NOMO-1 (cell line): ENCODE results near the gene KCNJ5.

Experiments
- DNase-seq, 2 experiments: peaks; one replicate each; lab custom pipeline; 2025; ENCODE audit not compliant: unreplicated experiment in 2 of 2; lab: John Stamatoyannopoulos, UW

The KCNJ5 gene

GRCh38 chr11:128893578-128894285, 2.6 kb downstream of the KCNJ5 start:
- no peak for DNase-seq

GRCh38 chr11:128894286-128894681, 3.1 kb downstream of the KCNJ5 start:
- no peak for DNase-seq

GRCh38 chr11:128894685-128895084, 3.5 kb downstream of the KCNJ5 start:
- DNase-seq = no peak

GRCh38 chr11:128895526-128895925, 4.4 kb downstream of the KCNJ5 start:
- no peak for DNase-seq

GRCh38 chr11:128896356-128896755, 5.2 kb downstream of the KCNJ5 start:
- DNase-seq = no peak

- no peak for DNase-seq
Observed at GRCh38 chr11:128897826-128898225, 6.7 kb downstream of the KCNJ5 start.

GRCh38 chr11:128898580-128899344, 7.6 kb downstream of the KCNJ5 start:
- no peak for DNase-seq

GRCh38 chr11:128900468-128900867, 9.3 kb downstream of the KCNJ5 start:
- no peak for DNase-seq

- no peak for DNase-seq
Observed at GRCh38 chr11:128901653-128902514, 10.7 kb downstream of the KCNJ5 start.

GRCh38 chr11:128902515-128903066, 11.4 kb downstream of the KCNJ5 start:
- no peak for DNase-seq

GRCh38 chr11:128903248-128904061, 12.3 kb downstream of the KCNJ5 start:
- no peak for DNase-seq

GRCh38 chr11:128904303-128904655, 13.1 kb downstream of the KCNJ5 start:
- no peak for DNase-seq

GRCh38 chr11:128904656-128905344, 13.6 kb downstream of the KCNJ5 start:
- DNase-seq = no peak

- peak; percentile 19 to 40 for DNase-seq
Observed at GRCh38 chr11:128905345-128906184, 14.4 kb downstream of the KCNJ5 start.

GRCh38 chr11:128906185-128907050, 15.3 kb downstream of the KCNJ5 start:
- no peak for DNase-seq

- DNase-seq = no peak
Observed at GRCh38 chr11:128907585-128907984, 16.4 kb downstream of the KCNJ5 start.

- DNase-seq = peak in 1 of 2 experiments; percentile 52
Observed at GRCh38 chr11:128908391-128909246, 17.5 kb downstream of the KCNJ5 start.
